ACC112 (cell line): Measurements from ENCODE around the gene ZFR2.
"Not testable (repeated sequence)": the region's sequence is repeated elsewhere in the genome, so short reads cannot be mapped to it uniquely, and the experiment has no call there.

Experiments
- H2AFZ ChIP-seq: fragments of 200-600 bp; sonication (generic); one replicate; pipeline ENCODE4 v1.6.0; 2017; ENCODE audit warnings: antibody characterized with exemption, low read length; ENCODE audit not compliant: unreplicated experiment
- H3K27ac ChIP-seq: fragments of 200-600 bp; sonication (generic); 2 replicates; pipeline ENCODE4 v1.5.1; 2014; ENCODE audit warnings: low read depth, mild to moderate bottlenecking, antibody characterized with exemption, low read length, moderate library complexity
- H3K27me3 ChIP-seq: fragments of 200-600 bp; sonication (generic); 2 replicates; pipeline ENCODE4 v1.6.1; 2014; ENCODE audit warnings: mild to moderate bottlenecking, antibody characterized with exemption, low read length, moderate library complexity, mixed read lengths; ENCODE audit not compliant: insufficient read depth
- H3K36me3 ChIP-seq: fragments of 200-600 bp; sonication (generic); 2 replicates; pipeline ENCODE4 v1.6.1; 2016; ENCODE audit warnings: mild to moderate bottlenecking, antibody characterized with exemption, low read length, moderate library complexity, mixed read lengths; ENCODE audit not compliant: insufficient read depth
- H3K4me1 ChIP-seq: fragments of 200-600 bp; sonication (generic); one replicate; pipeline ENCODE4 v1.6.1; 2016; ENCODE audit warnings: low read length, mixed read lengths; ENCODE audit not compliant: insufficient read depth, unreplicated experiment, control insufficient read depth
- H3K4me3 ChIP-seq: fragments of 200-600 bp; sonication (generic); 2 replicates; pipeline ENCODE4 v1.5.1; 2014; ENCODE audit warnings: mild to moderate bottlenecking, low read depth, low read length
- H3K79me2 ChIP-seq: fragments of 200-600 bp; sonication (generic); one replicate; pipeline ENCODE4 v1.6.0; 2016; ENCODE audit warnings: low read length; ENCODE audit not compliant: control insufficient read depth, unreplicated experiment, insufficient read depth

ZFR2 gene

DNA sequence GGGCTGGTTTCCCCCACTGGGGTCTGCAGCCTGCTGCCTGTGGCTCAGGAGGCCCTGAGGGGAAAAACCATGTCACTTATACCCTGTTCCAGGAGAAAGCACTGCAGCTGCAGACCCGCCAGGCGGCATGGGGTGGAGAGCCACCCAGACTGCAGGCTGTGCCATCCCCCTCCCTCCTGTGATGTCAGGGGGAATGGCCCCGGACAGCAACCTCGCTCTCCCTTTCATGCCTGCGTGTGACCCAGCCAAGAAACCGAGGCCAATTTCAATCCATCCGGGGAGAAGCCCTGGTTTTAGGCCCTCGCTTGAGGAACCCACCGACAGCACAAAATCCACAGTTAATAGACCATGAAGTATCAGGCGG lies 45.5 kb downstream of the ZFR2 start:
- Histone ChIP-seq H3K36me3 (no peaks in the 10 kb centered on the region), H3K4me3 (no peak overlapping the region), H2AFZ (no peak overlapping the region), H3K27me3 (no peaks in the 10 kb centered on the region), H3K27ac (no peak overlapping the region), H3K79me2 (no peaks in the 10 kb centered on the region), H3K4me1 (no peaks in the 10 kb centered on the region)

DNA sequence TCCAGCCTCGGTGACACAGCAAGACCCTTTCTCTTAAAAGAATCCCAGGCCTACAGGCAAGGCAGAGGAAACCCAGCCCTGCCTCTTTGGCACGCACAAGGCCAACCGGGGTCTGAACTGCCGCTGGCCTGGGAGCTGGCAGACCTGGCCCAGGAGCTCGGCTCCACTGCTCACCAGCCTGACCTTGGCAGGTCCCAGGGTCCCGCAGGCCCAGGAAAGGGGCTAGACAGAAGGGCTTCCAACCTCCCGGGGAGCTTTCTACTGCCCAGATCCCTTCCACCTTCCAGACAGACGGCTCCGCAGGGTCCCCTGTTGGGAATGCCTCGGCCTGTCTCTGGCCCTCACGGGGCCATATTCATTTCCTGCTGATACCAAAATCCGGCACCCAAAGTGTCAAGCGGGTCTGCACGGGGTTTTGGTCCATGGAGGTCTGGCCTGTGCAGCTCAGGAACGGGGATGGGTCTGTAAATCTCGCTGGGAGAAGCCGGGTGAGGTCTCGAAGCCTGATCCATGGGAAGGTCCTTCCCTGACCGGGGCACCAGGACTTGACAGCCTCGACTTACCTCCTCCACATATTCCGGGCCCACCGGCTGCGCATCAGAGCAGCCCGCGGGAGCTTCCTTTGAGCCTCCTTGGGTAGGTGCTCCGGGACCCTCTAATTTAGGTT lies 46.0 kb downstream of the ZFR2 start:
- no peaks in the 10 kb centered on the region for H3K4me1 ChIP-seq
- no peaks in the 10 kb centered on the region for H3K36me3 ChIP-seq
- H3K79me2 ChIP-seq = no peaks in the 10 kb centered on the region
- no peak overlapping the region for H3K4me3 ChIP-seq
- no peaks in the 10 kb centered on the region for H3K27me3 ChIP-seq
- no peak overlapping the region for H3K27ac ChIP-seq
- no peak overlapping the region for H2AFZ ChIP-seq

DNA sequence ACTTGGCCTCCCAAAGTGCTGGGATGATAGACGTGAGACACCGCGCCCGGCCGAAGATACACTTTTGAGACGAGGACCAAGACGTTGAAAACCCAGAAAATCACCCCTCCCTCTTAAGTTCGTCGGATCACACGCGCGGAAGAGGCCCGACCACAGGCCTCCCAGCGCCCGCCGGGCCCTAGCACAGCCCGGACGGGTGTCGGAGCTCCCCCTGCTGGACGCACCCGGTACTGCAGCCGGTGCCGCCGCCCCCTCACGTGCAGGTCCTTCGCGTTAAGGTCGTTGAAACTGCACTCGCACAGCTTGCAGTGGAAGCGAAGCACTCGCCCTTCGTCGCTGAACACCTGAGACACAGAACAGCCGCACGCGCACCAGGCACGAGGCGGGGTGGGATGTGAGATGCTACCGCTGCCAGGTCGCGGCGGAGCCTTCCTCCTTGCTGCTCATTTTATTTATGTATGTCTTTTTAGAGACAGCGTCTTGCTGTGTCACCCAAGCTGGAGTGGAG lies 46.9 kb downstream of the ZFR2 start:
- H3K36me3 ChIP-seq = no peaks in the 10 kb centered on the region
- H3K27ac ChIP-seq = no peak overlapping the region
- H2AFZ ChIP-seq = no peak overlapping the region
- H3K4me3 ChIP-seq = no peak overlapping the region
- H3K4me1 ChIP-seq = no peaks in the 10 kb centered on the region
- no peaks in the 10 kb centered on the region for H3K27me3 ChIP-seq
- H3K79me2 ChIP-seq = no peaks in the 10 kb centered on the region

DNA sequence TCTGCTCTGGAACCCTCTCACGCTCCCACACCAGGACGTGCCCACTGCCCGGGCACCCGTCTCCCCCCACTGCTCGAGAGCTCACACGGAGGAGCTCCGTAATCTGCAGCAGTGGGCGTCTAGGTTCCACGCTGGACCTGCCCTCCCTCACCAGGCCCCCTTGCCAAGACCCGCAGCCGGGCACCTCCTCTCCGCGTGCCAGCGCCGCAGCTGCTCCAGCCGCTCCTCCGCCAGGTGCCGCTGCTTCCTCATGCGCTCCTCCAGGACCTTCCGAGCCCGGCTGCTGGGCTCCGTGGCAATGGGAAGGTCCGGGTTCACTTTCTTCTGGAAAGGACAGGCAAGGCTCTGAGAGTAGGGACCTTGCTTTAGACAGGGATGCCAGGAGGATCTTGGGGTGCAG lies 47.7 kb downstream of the ZFR2 start:
- H3K27me3 ChIP-seq = no peaks in the 10 kb centered on the region
- H3K4me3 ChIP-seq = no peak overlapping the region
- no peaks in the 10 kb centered on the region for H3K36me3 ChIP-seq
- no peaks in the 10 kb centered on the region for H3K79me2 ChIP-seq
- H3K4me1 ChIP-seq = no peaks in the 10 kb centered on the region
- no peak overlapping the region for H2AFZ ChIP-seq
- no peak overlapping the region for H3K27ac ChIP-seq

DNA sequence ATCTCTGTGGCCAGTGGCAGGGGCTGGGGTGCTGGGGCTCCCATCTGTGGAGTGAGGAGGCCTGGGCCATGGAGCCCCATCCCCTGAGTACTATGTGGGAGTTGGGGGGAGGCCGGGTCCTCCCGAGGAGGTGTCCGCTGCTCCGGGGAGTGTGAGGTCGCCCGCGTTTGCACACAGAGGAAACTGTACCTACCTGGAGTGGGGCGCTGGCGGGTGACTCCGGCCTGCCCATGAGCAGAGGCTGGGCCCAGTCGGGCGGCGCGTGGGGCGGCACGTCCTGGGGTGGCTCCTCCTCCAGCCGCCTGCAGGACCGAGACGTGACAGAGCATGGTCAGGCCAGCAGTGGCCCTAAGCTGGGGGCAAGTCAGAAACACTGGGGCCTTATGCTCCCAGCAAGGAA lies 48.8 kb downstream of the ZFR2 start:
- Histone ChIP-seq H3K27me3 (no peaks in the 10 kb centered on the region), H3K27ac (no peak overlapping the region)

DNA sequence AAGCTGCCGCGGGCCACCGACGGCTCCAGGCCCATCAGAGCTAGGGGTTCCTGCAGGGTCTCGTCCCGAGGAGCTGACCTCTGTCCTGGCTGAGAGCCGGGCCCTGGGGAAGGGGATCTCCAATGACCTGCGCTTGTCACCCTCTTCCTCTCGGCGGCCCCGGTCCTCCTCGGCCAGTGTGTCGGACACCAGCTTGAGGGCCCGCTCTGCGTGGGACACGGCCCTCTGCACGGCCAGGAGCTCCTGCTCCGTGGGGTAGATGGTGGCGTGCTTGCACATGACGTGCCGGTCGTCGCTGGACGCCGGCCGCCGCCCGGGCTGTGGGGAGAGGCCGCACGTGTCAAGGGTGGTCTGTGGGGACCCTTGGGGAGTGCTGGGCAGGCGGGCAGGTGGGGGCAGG lies 49.9 kb downstream of the ZFR2 start:
- H3K4me1 ChIP-seq = no peaks in the 10 kb centered on the region
- no peak overlapping the region for H3K27ac ChIP-seq
- H3K36me3 ChIP-seq = no peaks in the 10 kb centered on the region
- no peak overlapping the region for H2AFZ ChIP-seq
- no peaks in the 10 kb centered on the region for H3K27me3 ChIP-seq
- H3K4me3 ChIP-seq = no peak overlapping the region
- no peaks in the 10 kb centered on the region for H3K79me2 ChIP-seq

More for the DNA sequence above, 48.8 kb downstream of the ZFR2 start:
- H3K4me3 ChIP-seq = no peak overlapping the region
- H3K79me2 ChIP-seq = no peaks in the 10 kb centered on the region
- H2AFZ ChIP-seq = no peak overlapping the region
- no peaks in the 10 kb centered on the region for H3K4me1 ChIP-seq
- no peaks in the 10 kb centered on the region for H3K36me3 ChIP-seq

DNA sequence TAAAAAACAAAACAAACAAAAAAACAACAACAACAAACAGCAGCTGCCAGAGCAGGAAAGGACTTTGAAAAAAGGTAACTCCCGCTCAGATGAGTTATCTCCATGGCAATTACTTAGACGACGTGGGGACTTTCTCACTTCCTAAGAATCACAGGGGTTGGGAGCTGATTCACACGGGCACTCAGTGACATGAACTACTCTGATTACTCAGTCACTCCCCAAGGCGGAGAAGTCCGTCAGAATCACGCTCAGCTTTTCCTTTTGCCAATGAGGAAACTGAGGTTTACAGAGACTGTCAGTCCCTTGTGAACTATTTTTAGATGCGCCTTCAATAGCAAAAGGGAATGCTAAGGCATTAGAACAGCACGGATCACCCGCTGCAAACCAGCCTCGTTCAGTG lies 50.4 kb downstream of the ZFR2 start:
- no peak overlapping the region for H2AFZ ChIP-seq

DNA sequence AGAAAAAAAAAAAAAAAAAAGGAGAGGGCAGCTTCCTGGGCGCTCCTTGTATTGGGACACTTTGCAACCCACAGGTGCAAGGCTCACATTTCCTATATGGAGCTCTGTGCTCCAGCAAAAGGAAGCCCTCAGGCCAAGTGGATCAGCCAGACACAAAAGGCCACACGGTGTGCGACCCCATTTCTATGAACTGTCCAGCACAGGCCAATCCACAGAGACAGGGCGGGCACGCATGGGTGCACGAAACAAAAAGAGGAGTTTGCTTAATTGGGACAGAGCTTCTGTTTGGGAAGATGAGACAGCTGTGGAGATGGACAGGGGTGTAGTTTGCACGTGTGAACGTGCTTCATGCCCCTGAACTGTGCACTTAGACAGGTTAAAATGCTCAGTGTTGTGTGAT lies 51.1 kb downstream of the ZFR2 start:
- H3K4me3 ChIP-seq = no peak overlapping the region
- no peaks in the 10 kb centered on the region for H3K4me1 ChIP-seq
- no peak overlapping the region for H3K27ac ChIP-seq

More for the DNA sequence above, 50.4 kb downstream of the ZFR2 start:
- Histone ChIP-seq H3K36me3 (no peaks in the 10 kb centered on the region), H3K4me3 (no peak overlapping the region), H3K4me1 (no peaks in the 10 kb centered on the region), H3K27ac (no peak overlapping the region), H3K27me3 (no peaks in the 10 kb centered on the region), H3K79me2 (no peaks in the 10 kb centered on the region)

DNA sequence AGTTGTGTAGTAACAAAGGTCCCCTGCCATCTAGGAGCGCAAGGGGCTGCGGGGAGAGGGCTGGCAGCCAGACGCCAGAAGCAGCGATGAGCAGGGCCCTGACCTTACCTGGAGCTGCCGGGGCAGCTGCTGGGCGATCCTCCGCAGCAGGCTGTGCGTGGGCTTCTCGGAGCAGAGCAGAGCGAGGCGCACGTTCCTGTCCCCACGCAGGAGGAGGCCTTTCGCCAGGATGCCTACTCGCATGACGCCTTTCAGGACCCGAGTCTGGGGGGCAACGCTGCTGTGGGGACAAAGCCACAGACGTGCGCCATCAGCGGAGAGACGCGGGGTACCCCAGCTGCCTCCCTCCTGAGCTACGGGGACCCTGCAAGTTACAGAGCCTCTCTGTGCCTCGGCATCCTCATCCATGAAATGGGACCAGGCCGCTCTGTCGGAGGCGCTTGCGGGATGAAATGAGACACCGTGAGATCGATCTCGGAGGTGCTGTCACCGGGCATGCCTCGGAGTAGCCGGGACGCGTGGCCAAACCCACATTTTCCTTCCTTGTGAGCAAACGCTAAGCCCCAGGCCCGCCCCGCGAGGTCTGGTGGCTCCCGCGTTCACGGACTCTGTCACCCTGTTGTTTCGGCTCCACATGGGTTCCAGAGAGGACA lies 52.1 kb downstream of the ZFR2 start:
- no peak overlapping the region for H2AFZ ChIP-seq
- no peaks in the 10 kb centered on the region for H3K27me3 ChIP-seq
- no peak overlapping the region for H3K27ac ChIP-seq
- no peaks in the 10 kb centered on the region for H3K79me2 ChIP-seq
- H3K4me3 ChIP-seq = no peak overlapping the region
- H3K36me3 ChIP-seq = no peaks in the 10 kb centered on the region
- no peaks in the 10 kb centered on the region for H3K4me1 ChIP-seq

More for the DNA sequence above, 51.1 kb downstream of the ZFR2 start:
- Histone ChIP-seq H3K27me3 (no peaks in the 10 kb centered on the region), H2AFZ (no peak overlapping the region), H3K79me2 (no peaks in the 10 kb centered on the region), H3K36me3 (no peaks in the 10 kb centered on the region)

DNA sequence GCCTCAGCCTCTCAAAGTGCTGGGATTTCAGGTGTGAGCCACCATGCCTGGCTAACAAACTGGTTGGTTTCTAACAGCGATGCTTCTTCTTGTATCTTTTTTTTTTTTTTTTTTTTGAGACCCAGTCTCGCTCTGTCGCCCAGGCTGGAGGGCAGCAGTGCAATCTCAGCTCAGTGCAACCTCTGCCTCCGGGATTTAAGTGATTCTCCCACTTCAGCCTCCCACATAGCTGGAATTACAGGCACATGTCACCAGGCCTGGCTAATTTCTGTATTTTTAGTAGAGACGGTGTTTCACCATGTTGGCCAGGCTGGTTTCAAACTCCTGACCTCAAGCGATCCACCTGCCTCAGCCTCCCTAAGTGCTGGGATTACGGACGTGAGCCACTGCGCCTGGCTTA lies 52.7 kb downstream of the ZFR2 start:
- not testable (repeated sequence) for H3K27ac ChIP-seq, H2AFZ ChIP-seq, H3K4me1 ChIP-seq, H3K79me2 ChIP-seq, H3K27me3 ChIP-seq, H3K36me3 ChIP-seq, H3K4me3 ChIP-seq

DNA sequence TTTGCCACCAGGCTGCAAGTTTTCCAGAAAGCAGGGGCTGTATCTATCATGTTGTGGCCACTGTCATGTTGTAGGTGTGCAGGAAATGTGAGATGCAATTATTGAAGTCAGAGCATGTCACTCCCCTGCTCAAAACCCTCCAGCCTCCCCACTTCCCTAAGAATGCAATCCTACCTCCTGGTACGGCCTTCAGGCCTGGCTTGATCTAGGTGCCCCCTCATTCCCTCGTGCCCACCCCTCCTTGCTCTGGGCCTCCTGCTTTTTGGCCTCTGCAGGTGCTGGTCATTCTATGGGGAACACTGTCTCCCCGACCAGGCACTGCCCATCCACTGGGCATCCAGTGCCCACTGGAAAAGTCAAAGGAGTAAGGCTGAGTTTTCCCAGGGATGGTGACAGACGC lies 54.2 kb downstream of the ZFR2 start:
- Histone ChIP-seq H3K36me3 (no peaks in the 10 kb centered on the region), H2AFZ (no peak overlapping the region), H3K27me3 (no peaks in the 10 kb centered on the region), H3K4me3 (no peak overlapping the region), H3K79me2 (no peaks in the 10 kb centered on the region), H3K27ac (no peak overlapping the region), H3K4me1 (no peaks in the 10 kb centered on the region)
